ENCODE results near the gene MAG.
"Not testable (repeated sequence)": the region's sequence is repeated elsewhere in the genome, so short reads cannot be mapped to it uniquely, and the experiment has no call there.

The MAG gene

DNA sequence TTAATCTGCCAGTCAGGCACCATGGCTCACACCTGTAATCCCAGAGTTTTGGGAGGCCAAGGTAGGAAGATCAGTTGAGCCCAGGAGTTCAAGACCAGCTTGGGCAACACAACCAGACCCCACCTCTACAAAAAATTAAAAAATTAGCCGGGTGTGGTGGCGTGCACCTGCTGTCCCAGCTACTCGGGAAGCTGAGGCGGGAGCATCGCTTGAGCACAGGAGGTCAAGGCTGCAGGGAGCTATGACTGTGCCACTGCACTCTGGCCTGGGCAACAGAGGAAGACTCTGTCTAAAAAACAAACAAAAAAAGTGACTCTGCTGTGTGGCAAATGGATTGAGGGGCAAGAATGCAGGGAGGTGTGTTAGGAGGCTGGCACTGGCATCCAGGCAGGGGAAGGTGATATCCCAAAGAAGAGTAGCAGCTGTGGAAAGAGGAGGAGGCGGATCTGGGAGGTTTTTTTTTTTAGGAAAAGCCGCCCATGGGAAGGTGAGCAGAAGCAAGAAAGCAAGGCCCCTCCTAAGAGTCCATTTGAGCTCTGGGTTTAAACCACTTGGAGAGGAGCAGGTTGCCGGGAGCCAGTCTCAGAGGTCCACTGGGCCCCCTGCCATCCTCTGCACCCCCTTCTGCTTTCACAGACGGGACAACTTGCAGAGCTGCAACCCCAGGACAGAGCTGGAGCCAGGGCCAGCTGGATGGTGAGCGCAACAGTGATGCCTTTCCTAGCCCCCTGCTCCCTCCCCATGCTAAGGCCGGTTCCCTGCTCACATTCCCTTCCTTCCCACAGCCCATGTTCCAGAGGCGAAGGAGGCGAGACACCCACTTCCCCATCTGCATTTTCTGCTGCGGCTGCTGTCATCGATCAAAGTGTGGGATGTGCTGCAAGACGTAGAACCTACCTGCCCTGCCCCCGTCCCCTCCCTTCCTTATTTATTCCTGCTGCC lies 7.5 kb upstream of the MAG start:
- DNase-seq = no peak

DNA sequence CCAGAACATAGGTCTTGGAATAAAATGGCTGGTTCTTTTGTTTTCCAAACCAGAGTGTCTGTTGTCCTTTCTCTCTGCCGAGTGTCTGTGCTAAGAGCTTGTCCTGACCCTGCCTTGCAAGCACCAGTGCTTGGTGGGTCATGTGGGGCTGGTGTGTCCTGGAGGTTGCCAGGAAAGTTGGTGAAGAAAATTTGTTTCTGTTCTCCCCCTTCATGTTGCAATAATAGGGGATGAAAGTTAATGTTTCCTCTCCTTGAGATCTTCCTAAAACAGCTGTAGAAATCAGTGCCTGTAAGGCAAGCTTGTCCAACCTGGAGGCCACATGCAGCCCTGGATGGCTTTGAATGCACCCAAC lies 6.9 kb upstream of the MAG start:
- no peak for DNase-seq

DNA sequence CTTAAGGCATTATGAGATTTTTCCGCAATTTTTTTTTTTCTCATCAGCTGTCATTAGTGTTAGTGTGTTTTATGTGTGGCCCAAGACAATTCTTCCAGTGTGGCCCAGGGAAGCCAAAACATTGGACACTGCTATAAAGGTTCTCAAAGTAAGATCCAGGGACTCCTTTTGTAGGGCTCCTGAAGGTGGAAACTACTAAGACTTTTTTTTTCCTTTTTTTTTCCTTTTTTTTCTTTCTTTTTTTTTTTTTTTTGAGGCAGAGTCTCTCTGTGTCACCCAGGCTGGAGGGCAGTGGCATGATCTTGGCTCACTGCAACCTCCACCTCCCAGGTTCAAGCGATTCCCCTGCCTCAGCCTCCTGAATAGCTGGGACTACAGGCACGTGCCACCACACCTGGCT lies 6.5 kb upstream of the MAG start:
- DNase-seq = not testable (repeated sequence)

DNA sequence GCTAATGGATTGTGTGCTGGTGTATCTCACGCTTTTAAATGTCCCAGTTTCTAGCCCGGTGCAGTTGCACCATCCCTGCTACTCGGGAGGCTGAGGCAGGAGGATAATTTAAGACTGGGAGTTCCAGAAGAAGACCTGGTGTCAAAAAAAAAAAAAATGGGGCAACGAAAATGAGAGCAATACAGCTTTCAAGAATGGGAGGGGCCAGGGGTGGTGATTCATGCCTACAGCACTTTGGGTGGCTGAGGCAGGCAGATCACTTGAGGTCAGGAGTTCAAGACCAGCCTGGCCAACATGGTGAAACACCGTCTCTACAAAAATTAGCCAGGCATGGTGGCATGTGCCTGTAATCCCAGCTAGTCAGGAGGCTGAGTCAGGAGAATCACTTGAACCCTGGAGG lies 5.9 kb upstream of the MAG start:
- not testable (repeated sequence) for DNase-seq

DNA sequence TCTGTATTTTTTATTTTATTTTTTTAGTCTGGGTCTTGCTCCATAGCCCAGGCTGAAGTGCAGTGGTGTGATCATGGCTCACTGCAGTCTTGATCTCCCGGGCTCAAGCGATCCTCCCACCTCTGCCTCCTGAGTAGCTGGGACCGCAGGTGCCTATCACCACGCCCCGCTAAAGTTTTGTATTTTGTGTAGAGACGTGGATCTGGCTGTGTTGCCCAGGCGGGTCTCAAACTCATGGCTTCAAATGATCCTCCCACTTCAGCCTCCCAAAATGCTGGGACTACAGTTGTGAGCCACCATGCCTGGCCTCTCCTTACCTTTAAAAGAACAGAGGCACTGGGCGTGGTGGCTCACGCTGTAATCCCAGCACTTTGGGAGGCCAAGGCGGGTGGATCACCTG lies 4.2 kb upstream of the MAG start:
- no peak for DNase-seq

DNA sequence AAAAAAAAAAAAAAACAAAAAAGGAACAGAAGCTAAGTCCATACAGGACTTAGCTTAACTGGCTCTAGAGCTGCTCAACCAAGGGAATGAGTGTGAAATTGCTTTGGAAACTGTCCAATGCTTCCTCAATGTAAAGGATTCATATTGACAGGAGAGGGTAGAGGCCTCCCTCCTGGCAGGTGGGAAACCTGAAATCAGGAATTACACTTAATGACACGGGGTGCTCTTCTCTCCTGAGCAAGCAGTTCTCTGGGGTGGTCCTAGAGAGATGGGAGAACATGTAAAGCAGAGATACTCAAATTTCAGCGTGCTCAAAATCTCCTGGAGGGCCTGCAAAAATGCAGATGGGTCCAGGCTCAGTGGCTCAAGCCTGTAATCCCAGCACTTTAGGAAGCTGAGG lies 3.6 kb upstream of the MAG start:
- DNase-seq = no peak

DNA sequence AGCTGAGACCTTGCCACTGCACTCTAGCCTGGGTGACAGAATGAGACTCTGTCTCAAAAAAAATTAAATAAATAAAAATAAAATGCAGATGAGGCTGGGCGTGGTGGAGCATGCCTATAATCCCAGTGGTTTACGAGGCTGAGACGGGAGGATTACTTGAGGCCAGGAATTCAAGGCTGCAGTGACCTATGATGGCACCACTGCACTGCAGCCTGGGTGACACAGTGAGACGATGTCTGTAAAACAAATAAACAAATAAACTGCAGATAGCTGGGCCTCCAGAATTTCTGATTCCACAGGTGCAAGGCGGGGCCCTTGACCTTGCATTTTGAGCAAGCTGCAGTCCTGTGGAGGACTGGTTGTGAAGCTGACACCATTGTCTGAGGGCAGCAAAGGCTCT lies 3.1 kb upstream of the MAG start:
- DNase-seq = no peak

DNA sequence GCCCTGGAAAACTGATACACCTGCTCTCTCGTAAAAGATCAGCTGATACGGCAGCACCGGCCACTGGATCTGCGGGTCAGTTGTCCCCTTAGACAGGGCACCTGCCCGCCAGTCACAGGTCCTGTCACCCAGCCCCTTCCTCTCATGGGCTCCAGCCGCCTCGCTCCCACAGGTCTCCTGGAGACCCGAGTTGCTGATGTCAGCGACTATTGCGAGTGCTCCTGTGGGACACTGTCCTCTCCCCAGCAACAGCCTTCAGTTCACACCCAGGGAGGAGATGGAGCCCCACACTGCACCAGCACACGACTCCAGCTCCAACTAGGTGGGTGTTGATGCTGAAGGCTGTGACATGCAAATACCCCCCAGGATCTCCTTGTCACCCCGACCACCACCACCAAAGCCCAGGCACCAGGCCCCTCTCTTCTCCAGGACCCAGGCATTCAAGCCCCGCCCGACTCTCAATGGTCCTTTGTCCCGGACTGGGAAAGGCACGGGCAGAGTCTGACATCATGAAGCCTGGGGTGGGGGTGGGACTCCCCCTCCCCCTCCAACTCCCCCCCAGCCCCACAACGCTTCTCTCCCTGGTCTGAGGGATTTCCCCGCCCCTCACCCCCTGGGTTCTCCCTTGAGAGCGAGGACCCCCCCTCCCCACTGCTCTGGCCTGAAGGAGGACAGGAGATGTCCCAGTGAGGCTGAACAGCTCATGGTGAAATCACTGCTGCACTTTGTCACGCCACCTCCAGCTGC lies 1.4 kb upstream of the MAG start:
- no peak for DNase-seq

DNA sequence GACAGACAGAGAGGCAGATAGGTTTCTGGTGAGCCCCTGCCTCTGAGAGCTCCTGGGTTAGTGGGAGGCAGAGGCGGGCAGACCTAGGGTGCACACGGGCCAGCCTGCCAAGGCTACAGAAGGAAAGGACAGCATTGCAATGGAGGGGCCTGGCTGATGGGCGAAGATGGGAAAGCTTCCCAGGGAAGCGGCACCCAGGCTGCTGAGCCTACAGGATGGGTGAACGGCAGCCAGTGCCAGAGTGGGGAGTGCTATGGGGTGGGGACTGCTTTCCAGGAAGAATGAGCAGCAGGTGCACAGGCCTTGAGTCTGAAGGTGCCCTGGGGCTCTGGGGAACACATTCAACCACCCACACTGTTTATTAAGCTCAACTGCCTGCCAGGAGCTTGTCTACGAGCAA lies 702 bp upstream of the MAG start:
- DNase-seq = no peak

DNA sequence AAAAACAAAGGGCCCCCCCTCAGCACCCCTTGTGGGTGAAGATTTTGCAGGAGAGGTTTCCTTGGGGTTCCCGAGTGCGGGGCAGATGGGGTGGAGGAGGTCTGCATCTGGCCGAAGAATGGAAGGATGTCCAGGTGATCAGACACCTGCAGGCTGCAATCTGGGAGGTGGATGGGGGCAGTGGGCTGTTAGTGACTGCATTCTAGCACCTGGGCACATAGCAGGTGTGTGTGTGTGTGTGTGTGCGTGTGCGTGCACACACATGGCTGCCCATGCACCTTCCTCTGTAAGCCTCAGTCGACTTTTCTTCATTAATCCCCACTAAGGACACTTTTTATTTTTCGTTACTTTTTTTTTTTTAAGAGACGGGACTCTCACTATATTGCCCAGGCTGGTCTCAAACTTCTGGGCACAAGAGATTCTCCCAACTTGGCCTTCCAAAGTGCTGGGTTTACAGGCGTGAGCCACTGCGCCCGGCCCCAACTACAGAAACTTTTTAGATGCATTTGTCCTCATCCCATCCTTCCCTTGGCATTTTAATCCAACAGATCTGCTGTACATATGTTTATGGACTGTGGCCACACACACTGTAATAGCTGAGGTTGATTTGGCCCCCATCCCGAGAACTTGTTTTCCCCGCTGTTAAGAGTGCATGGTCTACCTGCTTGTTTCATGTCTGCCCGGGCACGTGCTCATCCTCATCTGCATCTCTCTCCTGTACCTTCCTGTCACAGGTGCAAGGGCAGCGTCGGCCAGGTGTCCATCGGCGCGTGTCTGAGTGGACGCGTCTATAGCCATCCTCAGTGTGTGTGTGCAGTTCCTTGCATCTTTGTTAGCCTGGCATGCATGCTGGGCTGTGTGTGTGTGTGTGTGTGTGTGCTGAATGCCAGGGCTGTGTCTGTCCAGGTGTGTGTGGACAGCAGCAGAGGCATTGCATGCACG lies 731 bp downstream of the MAG start:
- DNase-seq = no peak

DNA sequence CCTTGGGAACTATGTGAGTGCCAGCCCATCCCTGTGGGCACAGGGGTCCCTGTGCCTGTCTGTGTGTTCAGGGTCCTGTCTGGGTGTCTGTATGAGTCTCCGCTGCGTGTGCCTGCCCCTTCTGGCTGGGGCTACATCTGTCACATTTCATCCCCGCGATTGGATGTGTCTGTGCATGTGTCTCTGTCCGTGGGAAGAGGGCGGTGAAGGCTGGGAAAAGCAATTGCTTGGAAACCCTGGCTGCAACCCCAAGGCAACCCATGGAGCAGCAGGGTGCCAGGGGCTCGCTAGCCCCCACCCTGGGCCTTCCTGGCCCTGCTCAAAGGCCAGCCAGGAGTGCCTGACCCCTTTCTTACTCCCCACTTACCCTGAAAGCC lies 1.4 kb downstream of the MAG start:
- DNase-seq = no peak

DNA sequence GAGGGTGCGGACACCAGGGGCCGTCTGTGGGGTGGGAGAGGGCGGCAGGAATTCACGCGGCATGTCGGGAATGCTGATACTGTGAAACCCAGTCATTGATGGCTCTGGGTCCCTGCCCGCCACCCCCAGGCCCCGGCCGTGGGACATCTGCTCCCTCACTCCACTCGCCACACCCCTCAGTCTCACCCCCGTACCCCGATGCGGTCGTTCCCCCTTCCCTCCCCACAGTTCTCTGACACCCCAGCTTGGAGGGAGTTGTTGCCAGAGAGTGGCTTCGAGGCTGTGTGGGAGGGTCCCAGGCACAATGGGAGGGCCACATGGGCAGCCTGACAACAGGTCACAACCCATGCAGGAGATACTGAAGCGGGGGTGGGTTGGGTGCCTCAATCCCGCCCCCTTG lies 1.8 kb downstream of the MAG start:
- no peak for DNase-seq

DNA sequence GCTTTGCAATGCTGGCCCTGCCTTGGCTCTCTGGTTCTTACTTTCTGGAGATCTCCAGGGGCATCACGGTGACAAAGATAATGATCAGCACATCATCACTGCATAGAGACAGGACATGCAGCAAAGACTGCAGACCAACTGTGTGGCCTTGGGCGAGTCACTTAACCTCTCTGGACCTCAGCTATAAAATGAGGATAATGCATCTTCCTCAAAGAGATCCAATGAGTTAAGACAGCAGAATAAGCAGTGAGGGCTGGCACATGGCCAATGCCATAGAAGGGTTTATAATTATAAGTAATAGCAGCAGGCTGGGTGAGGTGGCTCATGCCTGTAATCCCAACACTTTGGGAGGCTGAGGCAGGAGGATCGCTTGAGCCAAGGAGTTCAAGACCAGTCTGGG lies 2.4 kb downstream of the MAG start:
- DNase-seq = no peak

DNA sequence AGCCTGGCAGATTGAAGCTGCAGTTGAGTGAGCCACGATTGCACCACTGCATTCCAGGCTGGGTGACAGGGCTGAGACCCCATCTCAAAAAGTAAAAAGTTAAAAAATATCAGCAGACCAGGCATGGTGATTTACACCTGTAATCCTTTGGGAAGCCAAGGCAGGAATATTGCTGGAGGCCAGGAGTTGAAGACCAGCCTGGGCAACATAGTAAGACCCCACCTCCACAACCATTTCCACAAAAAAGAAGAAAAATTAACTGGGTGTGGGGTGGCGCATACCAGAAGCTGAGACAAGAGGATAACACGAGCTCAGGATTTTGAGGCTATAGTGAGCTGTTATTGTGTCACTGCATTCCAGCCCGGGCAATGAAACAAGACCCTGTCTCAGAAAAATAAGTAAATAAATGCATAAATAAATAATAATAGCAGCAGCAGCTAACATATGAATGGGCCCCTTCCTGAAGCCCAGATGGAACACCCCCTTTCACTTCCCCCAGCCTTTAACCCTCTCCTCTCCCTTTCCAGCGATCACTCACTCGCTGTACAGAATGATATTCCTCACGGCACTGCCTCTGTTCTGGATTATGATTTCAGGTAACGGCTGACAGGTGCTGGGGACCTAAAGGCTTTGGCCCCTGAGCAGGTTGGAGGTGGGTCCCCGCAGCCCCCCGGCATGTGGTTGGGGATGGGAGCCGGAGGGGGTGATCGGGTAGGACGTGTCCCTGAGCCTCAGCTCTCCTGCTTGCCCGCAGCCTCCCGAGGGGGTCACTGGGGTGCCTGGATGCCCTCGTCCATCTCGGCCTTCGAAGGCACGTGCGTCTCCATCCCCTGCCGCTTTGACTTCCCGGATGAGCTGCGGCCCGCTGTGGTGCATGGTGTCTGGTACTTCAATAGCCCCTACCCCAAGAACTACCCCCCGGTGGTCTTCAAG lies 3.2 kb downstream of the MAG start:
- no peak for DNase-seq

DNA sequence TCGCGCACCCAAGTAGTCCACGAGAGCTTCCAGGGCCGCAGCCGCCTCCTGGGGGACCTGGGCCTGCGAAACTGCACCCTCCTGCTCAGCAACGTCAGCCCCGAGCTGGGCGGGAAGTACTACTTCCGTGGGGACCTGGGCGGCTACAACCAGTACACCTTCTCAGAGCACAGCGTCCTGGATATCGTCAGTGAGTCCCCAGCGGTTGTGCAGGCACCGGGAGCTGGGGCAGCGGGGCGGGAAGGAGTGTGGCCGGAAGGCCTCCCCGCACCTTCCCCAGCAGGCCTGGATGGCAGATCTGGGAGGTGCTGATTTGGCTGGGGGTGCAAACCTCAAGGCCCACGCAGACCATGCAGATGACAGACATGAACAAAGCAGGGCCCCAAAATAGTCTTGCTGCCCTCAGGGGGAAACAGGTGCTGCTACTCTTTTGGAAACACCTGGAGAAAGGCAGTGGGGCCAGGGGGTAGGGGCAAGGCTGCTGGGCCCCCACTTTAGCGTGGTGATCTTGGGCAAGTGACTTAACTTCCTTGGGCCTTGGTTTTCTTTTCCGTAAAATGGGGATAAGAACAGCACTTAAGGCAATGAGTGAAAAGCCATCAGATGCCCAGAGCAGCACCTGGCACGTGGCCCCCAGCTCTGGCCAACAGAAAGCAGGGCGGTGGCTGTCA lies 4.0 kb downstream of the MAG start:
- peak; percentile 58 for DNase-seq

DNA sequence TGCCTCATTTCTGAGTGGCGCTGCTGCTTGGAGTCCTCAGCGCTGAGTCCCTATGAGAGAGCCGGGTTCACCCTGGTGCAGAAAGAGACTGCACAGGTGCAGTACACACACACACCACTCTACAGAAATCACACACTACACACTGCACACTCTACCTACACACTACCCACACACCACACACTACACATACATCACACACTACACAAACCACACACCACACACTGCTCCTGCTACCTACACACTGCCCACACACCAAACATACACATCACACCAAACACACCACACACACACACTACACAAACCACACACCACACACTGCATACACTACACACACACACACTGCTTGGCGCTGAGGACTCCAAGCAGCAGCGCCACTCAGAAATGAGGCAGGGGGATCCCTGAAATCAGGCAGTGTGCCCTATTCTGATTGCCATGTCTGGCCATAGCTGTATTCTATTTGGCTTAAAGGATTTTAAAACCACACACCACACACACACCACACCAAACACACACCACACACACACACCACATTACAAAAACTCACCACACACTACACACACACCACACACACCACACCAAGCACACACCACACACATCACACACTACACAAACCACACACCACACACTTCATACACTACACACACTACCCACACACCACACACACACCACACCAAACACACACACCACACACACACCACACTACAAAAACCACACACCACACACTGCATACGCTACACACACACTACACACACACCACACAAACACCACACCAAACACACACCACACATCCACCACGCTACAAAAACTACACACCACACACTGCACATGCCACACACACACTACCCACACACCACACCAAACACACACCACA lies 4.9 kb downstream of the MAG start:
- no peak for DNase-seq

DNA sequence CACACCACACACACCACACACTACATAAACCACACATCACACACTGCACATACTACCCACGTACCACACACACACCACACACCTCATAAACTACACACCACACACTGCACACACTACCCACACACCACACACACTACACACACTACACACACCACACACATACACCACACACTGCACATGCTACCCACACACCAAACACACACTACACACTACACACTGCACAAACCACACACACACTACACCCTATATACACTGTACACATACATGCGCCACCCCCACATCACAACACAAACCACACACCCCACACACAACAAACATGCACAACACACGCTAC lies 5.5 kb downstream of the MAG start:
- no peak for DNase-seq

DNA sequence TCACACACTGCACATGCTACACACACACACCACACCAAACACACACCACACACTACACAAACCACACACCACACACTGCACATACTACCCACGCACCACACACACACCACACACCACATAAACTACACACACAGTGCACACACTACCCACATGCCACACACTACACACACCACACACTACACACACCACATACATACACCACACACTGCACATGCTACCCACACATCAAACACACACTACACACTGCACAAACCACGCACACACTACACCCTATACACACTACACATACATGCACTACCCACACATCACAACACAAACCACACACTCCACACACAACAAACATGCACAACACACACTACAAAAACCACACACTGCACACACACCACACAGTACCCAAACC lies 6.0 kb downstream of the MAG start:
- no peak for DNase-seq

DNA sequence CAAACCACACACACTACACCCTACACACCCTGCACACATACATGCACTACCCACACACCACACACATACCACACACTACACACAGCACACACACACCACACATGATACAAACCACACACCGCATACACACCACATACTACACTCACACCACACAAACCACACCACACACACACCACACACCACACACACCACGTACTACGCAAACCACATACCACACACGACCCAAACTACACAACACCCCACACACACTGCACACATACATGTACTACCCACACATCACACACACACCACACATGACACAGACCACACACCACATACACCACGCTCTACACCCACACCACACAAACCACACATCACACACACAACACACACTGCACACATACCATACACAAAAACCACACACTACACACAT lies 6.6 kb downstream of the MAG start:
- DNase-seq = no peak

DNA sequence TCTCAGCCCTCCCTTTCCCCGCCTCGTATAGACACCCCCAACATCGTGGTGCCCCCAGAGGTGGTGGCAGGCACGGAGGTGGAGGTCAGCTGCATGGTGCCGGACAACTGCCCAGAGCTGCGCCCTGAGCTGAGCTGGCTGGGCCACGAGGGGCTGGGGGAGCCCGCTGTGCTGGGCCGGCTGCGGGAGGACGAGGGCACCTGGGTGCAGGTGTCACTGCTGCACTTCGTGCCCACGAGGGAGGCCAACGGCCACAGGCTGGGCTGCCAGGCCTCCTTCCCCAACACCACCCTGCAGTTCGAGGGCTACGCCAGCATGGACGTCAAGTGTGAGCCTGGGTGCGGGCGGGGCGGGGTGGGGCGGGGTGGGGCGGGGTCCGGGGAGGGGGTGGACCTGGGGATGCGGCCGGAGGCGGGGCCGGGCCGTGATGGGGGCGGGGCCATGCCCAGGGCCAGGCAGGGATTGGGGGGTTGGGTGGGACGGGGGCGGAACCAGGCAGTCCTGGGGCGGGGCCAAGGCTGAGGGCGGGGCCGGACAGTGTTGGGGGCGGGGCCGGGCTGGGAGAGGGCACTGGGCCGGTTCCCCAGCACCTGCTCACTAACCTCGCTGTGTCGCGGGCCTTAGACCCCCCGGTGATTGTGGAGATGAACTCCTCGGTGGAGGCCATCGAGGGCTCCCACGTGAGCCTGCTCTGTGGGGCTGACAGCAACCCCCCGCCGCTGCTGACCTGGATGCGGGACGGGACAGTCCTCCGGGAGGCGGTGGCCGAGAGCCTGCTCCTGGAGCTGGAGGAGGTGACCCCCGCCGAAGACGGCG lies 7.8 kb downstream of the MAG start:
- no peak for DNase-seq
